ENCODE measurements around the gene SERTAD2. TPM values are rescaled to one million over a fixed set of nuclear protein-coding genes. Genes with fewer than 3 reads are reported as not detected.

The SERTAD2 gene
- total RNA-seq, 1 donor from 2014 or later = 38.2 TPM

GRCh38 chr2:64677530-64677929 lies 23.8 kb upstream of the SERTAD2 start:
- intact Hi-C loops (cut with micrococcal nuclease) = no loop called here

- intact Hi-C loops (cut with micrococcal nuclease) = loop anchor here (1.0 kb wide), 2 partner anchors 9 to 21 kb away; no protein-coding TSS in a partner anchor
Measured at GRCh38 chr2:64675860-64676259, 22.1 kb upstream of the SERTAD2 start.

- intact Hi-C loops (cut with micrococcal nuclease) = no loop called here
Measured at GRCh38 chr2:64672708-64673107, 19.0 kb upstream of the SERTAD2 start.

GRCh38 chr2:64670047-64670446 lies 16.3 kb upstream of the SERTAD2 start:
- intact Hi-C loops (cut with micrococcal nuclease) = no loop called here

- intact Hi-C loops (cut with micrococcal nuclease) = no loop called here
Measured at GRCh38 chr2:64669288-64669687, 15.6 kb upstream of the SERTAD2 start.

GRCh38 chr2:64668542-64668941 lies 14.8 kb upstream of the SERTAD2 start:
- intact Hi-C loops (cut with micrococcal nuclease) = no loop called here

GRCh38 chr2:64667535-64667934 lies 13.8 kb upstream of the SERTAD2 start:
- intact Hi-C loops (cut with micrococcal nuclease) = loop anchor here (1.0 kb wide), 2 partner anchors 9 to 31 kb away; no protein-coding TSS in a partner anchor

GRCh38 chr2:64666810-64667438 lies 13.2 kb upstream of the SERTAD2 start:
- intact Hi-C loops (cut with micrococcal nuclease) = loop anchor here (1.0 kb wide), 2 partner anchors 9 to 31 kb away; no protein-coding TSS in a partner anchor

GRCh38 chr2:64665709-64666108 lies 12.0 kb upstream of the SERTAD2 start:
- intact Hi-C loops (cut with micrococcal nuclease) = loop anchor here (1.0 kb wide), 1 partner anchor 10 kb away; no protein-coding TSS in a partner anchor

GRCh38 chr2:64663402-64663801 lies 9.7 kb upstream of the SERTAD2 start:
- intact Hi-C loops (cut with micrococcal nuclease) = no loop called here

GRCh38 chr2:64661741-64662169 lies 8.0 kb upstream of the SERTAD2 start:
- intact Hi-C loops (cut with micrococcal nuclease) = no loop called here

- intact Hi-C loops (cut with micrococcal nuclease) = no loop called here
Measured at GRCh38 chr2:64659252-64659651, 5.5 kb upstream of the SERTAD2 start.

- intact Hi-C loops (cut with micrococcal nuclease) = no loop called here
Measured at GRCh38 chr2:64658269-64658668, 4.6 kb upstream of the SERTAD2 start.

- intact Hi-C loops (cut with micrococcal nuclease) = no loop called here
Measured at GRCh38 chr2:64657411-64657810, 3.7 kb upstream of the SERTAD2 start.

- intact Hi-C loops (cut with micrococcal nuclease) = no loop called here
Measured at GRCh38 chr2:64656379-64656778, 2.7 kb upstream of the SERTAD2 start.

GRCh38 chr2:64655873-64656272 lies 2.2 kb upstream of the SERTAD2 start:
- intact Hi-C loops (cut with micrococcal nuclease) = loop anchor here (1.0 kb wide), 5 partner anchors 9 to 111 kb away; no protein-coding TSS in a partner anchor

GRCh38 chr2:64655018-64655664 lies 1.4 kb upstream of the SERTAD2 start:
- intact Hi-C loops (cut with micrococcal nuclease) = loop anchor here (1.0 kb wide), 5 partner anchors 10 to 112 kb away; no protein-coding TSS in a partner anchor

- intact Hi-C loops (cut with micrococcal nuclease) = loop anchor here (5.0 kb wide), 6 partner anchors 333 to 1067 kb away; partner anchors contain the start of genes CEP68, MDH1, RAB1A and SLC1A4
Measured at GRCh38 chr2:64654063-64654811, 524 bp upstream of the SERTAD2 start.

GRCh38 chr2:64652231-64653108 lies 1.2 kb downstream of the SERTAD2 start:
- intact Hi-C loops (cut with micrococcal nuclease) = loop anchor here (1.0 to 5.0 kb wide), 12 partner anchors 8 to 1065 kb away; partner anchors contain the start of genes AFTPH, CEP68, MDH1 and RAB1A

GRCh38 chr2:64651590-64651989 lies 2.1 kb downstream of the SERTAD2 start:
- intact Hi-C loops (cut with micrococcal nuclease) = loop anchor here (5.0 kb wide), 6 partner anchors 336 to 1064 kb away; partner anchors contain the start of genes CEP68, MDH1, RAB1A and SLC1A4

All from T-helper 1 cell treated with Interleukin-12 subunit alpha and Interleukin-12 subunit beta and Interleukin-4 antibody, amounts not matched to agents 30 ng/mL and 1 ng/mL, for 36 hours (primary cell).